Heart left ventricle (tissue), 16 donors: ENCODE data around the gene NEK8. TPM values are rescaled to one million over a fixed set of nuclear protein-coding genes. Genes with fewer than 3 reads are reported as not detected.
"Not testable (repeated sequence)": the region's sequence is repeated elsewhere in the genome, so short reads cannot be mapped to it uniquely, and the experiment has no call there.

Experiments used
- ATAC-seq, 4 donors: fragments of 200-7000 bp; cut with Tn5 transposase; one replicate each; pipeline ENCODE4 v1.9.1; 2020 to 2022; ENCODE audit warnings: moderate library complexity in 4 of 4, mild to moderate bottlenecking in 3 of 4, moderate number of reproducible peaks in 1 of 4
- DNase-seq, 5 donors: peaks; one replicate each; pipeline ENCODE4 v3.0.0-alpha.2; 2020
- H3K27ac ChIP-seq, 12 donors: fragments of 200-600 bp; sonication (generic) in 4 of 12; one replicate each; pipeline versions ENCODE4 v1.5.0 to v1.8.0; 2016 to 2022; ENCODE audit warnings: mild to moderate bottlenecking in 2 of 12
- H3K27me3 ChIP-seq, 9 donors: fragments of 200-600 bp; sonication (generic) in 2 of 9; one replicate each; pipeline versions ENCODE4 v1.5.1 to v1.8.0; 2016 to 2022; ENCODE audit warnings: mild to moderate bottlenecking in 3 of 9
- H3K36me3 ChIP-seq, 9 donors: fragments of 200-600 bp; sonication (generic) in 2 of 9; one replicate each; pipeline versions ENCODE4 v1.5.0 to v1.8.0; 2018 to 2022; ENCODE audit warnings: mild to moderate bottlenecking in 2 of 9
- H3K4me1 ChIP-seq, 12 donors: fragments of 200-600 bp; sonication (generic) in 4 of 12; one replicate each; pipeline versions ENCODE4 v1.5.0 to v1.8.0; 2016 to 2022; ENCODE audit warnings: mild to moderate bottlenecking in 3 of 12
- H3K4me3 ChIP-seq, 12 donors: fragments of 200-600 bp; sonication (generic) in 4 of 12; one replicate each; pipeline versions ENCODE4 v1.5.0 to v1.8.0; 2017 to 2022; ENCODE audit warnings: mild to moderate bottlenecking in 9 of 12, moderate library complexity in 4 of 12
- H3K9me3 ChIP-seq, 12 donors: fragments of 200-600 bp; sonication (generic) in 4 of 12; one replicate each; pipeline versions ENCODE4 v1.5.0 to v1.8.0; 2016 to 2022; ENCODE audit warnings: mild to moderate bottlenecking in 1 of 12
- POLR2A ChIP-seq, 2 donors: fragments of 450-650 bp; IDR thresholded peaks; one replicate each; pipeline ENCODE4 v1.6.1; 2017; ENCODE audit warnings: antibody characterized with exemption in 2 of 2, mild to moderate bottlenecking in 2 of 2, moderate library complexity in 2 of 2
- WGBS, 4 donors: extraction: QIAGEN DNeasy Blood & Tissue Kit in 2 of 4; methylation state at CpG; one replicate each; pipeline versions ENCODE4 v1.1.5 to v1.1.7; 2013 to 2018; 5-methylcytosine and 5-hydroxymethylcytosine counted together
- intact Hi-C, 10 donors: fragments of 100-400 bp; cut with DNase I; formaldehyde crosslinking; loops; one replicate each; pipeline versions ENCODE4 v1.11.1 to v1.14.2; 2022
- polyA plus RNA-seq, 2 donors: library from polyadenylated mRNA; stranded (reverse); fragments of 200-250 nt; gene quantifications; one replicate each; pipeline ENCODE4 v1.2.3, GENCODE V29; 2013
- total RNA-seq, 9 donors: library from RNA; depleted of rRNA in 2 of 9; stranded (reverse); fragments of >200 nt in 2 of 9; fragmentation: NEBNext Ultra II Directional in 3 of 9; extraction: Animal tissue kit (Norgen Biotek cat#: 25700) in 3 of 9; gene quantifications; one replicate each; pipeline versions ENCODE4 v1.1.0 to v1.2.4, GENCODE V29; 2016 to 2023
- TF ChIP-seq, protein P1 (sequence below), 12 donors: fragments of 200-600 bp; sonication (generic) in 4 of 12; IDR thresholded peaks; one replicate each; pipeline versions ENCODE4 v1.5.0 to v1.8.0; 2018 to 2022; ENCODE audit warnings: antibody characterized with exemption in 12 of 12, mild to moderate bottlenecking in 5 of 12
- donor health status: ischemic (EF 13 %, LVEDD 7.1; RV severe dilation, severe dysfunction).
- donor health status: healthy with polysubstance abuse.
- donor health status: DM: no; HTN: yes; CAD: no.
- donor health status: DM: no; HTN: no; CAD: no.
- donor health status: ischemic (EF 25% LVEDD 6.9; RV normal size, moderate dysfunction).
- donor health status: ischemic (EF 25% LVEDD 5.7; RV mildly dilated, moderate dysfunction).
- donor health status: healthy.
- donor health status: DM: yes; HTN: yes; CAD: no.
- donor health status: ischemic (EF 35%, LVEDD 5.7; RV mildly dilated, moderate dysfunction).
- donor health status: nonischemic (EF 11% LVEDD 7.7; RV severe dilation, severe dysfunction).
- donor health status: DM: yes; HTN: yes; CAD: no.
- donor health status: PGD.
- donor health status: ischemic (EF 29% LVEDD 5.4; RV normal size, mild dysfunction).
- donor health status: nonischemic (EF 23%, LVEDD 6.1; RV moderate dilation, normal function).

Gene NEK8
- total and polyA plus RNA-seq, 11 donors, result 0.28 to 2.8 (median 1.1) TPM

DNA sequence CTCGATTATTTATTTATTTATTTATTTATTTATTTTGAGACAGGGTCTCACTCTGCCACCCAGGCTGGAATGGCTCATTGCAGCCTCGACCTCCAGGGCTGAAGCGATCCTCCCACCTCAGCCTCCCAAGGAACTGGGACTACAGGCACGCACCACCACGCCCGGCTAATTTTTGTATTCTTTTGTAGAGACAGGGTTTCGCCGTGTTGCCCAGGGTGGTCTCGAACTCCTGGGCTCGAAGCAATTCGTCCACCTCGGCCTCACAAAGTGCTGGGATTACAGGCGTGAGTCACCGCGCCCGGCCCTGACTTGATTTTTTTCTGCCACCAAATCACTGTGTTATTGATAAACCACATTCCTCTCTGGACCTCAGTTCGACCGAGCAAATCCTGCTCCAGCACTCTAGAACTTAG lies 9.6 kb upstream of the NEK8 start:
- intact Hi-C loops, result loop anchor here in 3 of 10 donors (2.0 to 10.0 kb wide), 3 partner anchors 54 to 74 kb away; partner anchors contain the start of genes BLTP2 (in 2 of the 3), SDF2 (in 1 of the 3) and SUPT6H (in 1 of the 3)
- Histone ChIP-seq H3K4me1 (peaks cover 0 to 65% (median 41%) of the 10 kb centered on the region in 12 donors), H3K4me3 (peak overlapping the region in 11 of 12 donors; percentile 72 to 97 (median 86)), H3K36me3 (peaks cover 0 to 50% (median 44%) of the 10 kb centered on the region in 9 donors), H3K27ac (peak overlapping the region; percentile 46 to 96 (median 88)), H3K27me3 (peaks cover 0 to 18% (median 0%) of the 10 kb centered on the region in 9 donors), H3K9me3 (no peaks in the 10 kb centered on the region)
- TF ChIP-seq POLR2A (IDR thresholded peaks at IDR 0.05), result no peak
- TF ChIP-seq, protein P1, sequence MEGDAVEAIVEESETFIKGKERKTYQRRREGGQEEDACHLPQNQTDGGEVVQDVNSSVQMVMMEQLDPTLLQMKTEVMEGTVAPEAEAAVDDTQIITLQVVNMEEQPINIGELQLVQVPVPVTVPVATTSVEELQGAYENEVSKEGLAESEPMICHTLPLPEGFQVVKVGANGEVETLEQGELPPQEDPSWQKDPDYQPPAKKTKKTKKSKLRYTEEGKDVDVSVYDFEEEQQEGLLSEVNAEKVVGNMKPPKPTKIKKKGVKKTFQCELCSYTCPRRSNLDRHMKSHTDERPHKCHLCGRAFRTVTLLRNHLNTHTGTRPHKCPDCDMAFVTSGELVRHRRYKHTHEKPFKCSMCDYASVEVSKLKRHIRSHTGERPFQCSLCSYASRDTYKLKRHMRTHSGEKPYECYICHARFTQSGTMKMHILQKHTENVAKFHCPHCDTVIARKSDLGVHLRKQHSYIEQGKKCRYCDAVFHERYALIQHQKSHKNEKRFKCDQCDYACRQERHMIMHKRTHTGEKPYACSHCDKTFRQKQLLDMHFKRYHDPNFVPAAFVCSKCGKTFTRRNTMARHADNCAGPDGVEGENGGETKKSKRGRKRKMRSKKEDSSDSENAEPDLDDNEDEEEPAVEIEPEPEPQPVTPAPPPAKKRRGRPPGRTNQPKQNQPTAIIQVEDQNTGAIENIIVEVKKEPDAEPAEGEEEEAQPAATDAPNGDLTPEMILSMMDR (IDR thresholded peaks at IDR 0.05), result no peak
- 32 to 42% (median 38%) methylated on average over 18 of the region's 18 CpGs for WGBS, 4 donors
- DNase-seq, result no peak
- ATAC-seq, result no peak

DNA sequence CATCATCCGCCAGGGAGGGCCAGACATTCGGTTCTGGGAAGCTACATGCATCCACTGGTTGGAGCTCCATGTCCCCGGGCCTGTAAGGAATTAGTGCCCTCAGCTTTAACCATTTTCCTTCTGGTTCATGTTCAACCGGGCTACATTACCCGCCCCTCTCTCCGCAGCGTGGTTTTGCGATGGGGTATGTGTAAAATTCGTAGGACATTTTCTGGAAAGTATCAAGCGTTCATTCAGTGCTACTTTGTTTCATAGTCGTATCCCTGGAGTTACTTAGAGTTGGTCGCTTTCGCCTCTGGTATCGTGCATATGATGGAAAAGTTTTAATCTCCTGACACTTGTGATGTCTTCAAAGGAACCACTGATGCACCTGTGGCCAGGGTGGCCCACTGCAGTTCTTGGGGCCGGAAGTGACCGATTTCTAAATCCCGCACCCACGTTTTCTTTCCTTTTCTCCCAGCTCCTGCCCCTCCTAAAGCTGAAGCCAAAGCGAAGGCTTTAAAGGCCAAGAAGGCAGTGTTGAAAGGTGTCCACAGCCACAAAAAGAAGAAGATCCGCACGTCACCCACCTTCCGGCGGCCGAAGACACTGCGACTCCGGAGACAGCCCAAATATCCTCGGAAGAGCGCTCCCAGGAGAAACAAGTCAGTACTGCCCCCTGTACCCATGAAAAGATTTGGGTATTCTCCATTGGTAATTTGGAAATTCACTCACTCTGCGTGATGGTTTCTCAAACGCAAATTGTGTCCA lies 8.2 kb upstream of the NEK8 start:
- 4 to 6% (median 4%) methylated on average over 28 to 30 of the region's 30 CpGs for WGBS, 4 donors
- H3K4me1 ChIP-seq, result peaks cover 0 to 69% (median 43%) of the 10 kb centered on the region in 12 donors
- TF ChIP-seq POLR2A (IDR thresholded peaks at IDR 0.05), result no peak
- TF ChIP-seq, protein P1 (IDR thresholded peaks at IDR 0.05), result no peak
- intact Hi-C loops, result loop anchor here in 3 of 10 donors (5.0 to 10.0 kb wide), 4 partner anchors 42 to 574 kb away; partner anchors contain the start of gene NUFIP2 (in 1 of the 3)
- peak overlapping the region; percentile 46 to 96 (median 88) for H3K27ac ChIP-seq
- DNase-seq, result no peak
- peaks cover 0 to 48% (median 42%) of the 10 kb centered on the region in 9 donors for H3K36me3 ChIP-seq
- no peaks in the 10 kb centered on the region for H3K9me3 ChIP-seq
- H3K27me3 ChIP-seq, result peaks cover 0 to 18% (median 0%) of the 10 kb centered on the region in 9 donors
- no peak for ATAC-seq
- peak overlapping the region; percentile 72 to 97 (median 85) for H3K4me3 ChIP-seq

DNA sequence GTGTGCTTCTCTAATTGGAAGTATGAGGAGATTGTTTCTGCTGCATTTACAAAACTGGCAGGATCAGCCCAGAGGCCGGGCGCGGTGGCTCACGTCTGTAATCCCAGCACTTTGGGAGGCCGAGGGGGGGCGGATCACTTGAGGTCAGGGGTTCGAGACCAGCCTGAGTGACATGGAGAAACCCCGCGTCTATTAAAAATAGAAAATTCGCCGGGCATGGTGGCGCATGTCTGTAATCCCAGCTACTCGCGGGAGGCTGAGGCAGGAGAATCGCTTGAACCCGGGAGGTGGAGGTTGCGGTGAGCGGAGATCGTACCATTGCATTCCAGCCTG lies 7.6 kb upstream of the NEK8 start:
- 36 to 43% (median 41%) methylated on average over 19 of the region's 19 CpGs for WGBS, 4 donors
- peak in 1 of 5 donors; percentile 37 for DNase-seq
- H3K27ac ChIP-seq, result peak overlapping the region in 4 of 12 donors; percentile 90 to 93 (median 92)
- intact Hi-C loops, result loop anchor here in 3 of 10 donors (5.0 to 10.0 kb wide), 4 partner anchors 41 to 574 kb away; partner anchors contain the start of gene NUFIP2 (in 1 of the 3)
- H3K4me3 ChIP-seq, result peak overlapping the region in 11 of 12 donors; percentile 72 to 97 (median 86)
- ATAC-seq, H3K9me3 ChIP-seq: not testable (repeated sequence)
- H3K36me3 ChIP-seq, result peaks cover 0 to 48% (median 41%) of the 10 kb centered on the region in 9 donors
- H3K27me3 ChIP-seq, result peaks cover 0 to 18% (median 0%) of the 10 kb centered on the region in 9 donors
- H3K4me1 ChIP-seq, result peaks cover 0 to 73% (median 47%) of the 10 kb centered on the region in 12 donors

DNA sequence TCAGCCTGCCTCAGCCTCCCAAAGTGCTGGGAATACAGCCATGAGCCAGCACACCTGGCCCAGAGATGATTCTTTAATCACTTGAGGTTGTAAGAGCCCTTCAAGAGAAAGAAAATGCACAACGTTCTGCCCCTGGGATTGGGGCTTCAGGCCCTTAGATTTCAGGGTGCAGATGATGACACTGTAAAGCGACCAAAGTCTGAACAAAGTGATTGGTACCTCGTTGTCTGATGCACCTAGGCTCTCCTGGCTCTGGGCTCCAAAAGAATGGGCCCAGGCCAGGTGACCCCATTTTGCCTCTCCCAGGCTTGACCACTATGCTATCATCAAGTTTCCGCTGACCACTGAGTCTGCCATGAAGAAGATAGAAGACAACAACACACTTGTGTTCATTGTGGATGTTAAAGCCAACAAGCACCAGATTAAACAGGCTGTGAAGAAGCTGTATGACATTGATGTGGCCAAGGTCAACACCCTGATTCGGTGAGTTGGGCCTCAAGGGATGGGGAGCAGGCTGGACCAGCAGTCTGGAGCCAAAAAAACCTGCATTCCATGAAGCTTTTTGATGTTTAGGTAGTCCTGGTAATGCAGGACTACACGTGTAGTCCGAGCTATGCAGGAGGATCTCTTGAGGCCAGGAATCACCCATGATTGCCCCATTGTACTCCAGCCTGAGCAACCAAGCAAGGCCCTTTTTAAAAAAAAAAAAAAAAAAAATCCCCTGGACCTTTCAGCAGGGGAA lies 6.0 kb upstream of the NEK8 start:
- ATAC-seq, result no peak

More for the DNA sequence above, 6.0 kb upstream of the NEK8 start:
- Histone ChIP-seq H3K27me3 (peaks cover 0 to 6% (median 0%) of the 10 kb centered on the region in 9 donors), H3K36me3 (peaks cover 0 to 48% (median 41%) of the 10 kb centered on the region in 9 donors), H3K4me3 (peak overlapping the region in 1 of 12 donors; percentile 86), H3K27ac (peak overlapping the region in 1 of 12 donors; percentile 42), H3K4me1 (peaks cover 0 to 73% (median 48%) of the 10 kb centered on the region in 12 donors), H3K9me3 (no peaks in the 10 kb centered on the region)
- WGBS, 4 donors, result 72 to 81% (median 73%) methylated on average over 7 of the region's 7 CpGs
- intact Hi-C loops, result loop anchor here in 3 of 10 donors (5.0 to 10.0 kb wide), 4 partner anchors 40 to 572 kb away; partner anchors contain the start of gene NUFIP2 (in 1 of the 3)
- TF ChIP-seq, protein P1 (IDR thresholded peaks at IDR 0.05), result no peak
- no peak for DNase-seq
